Astrocyte of the hippocampus (primary cell): Measurements from ENCODE around the gene DNAI4.
A peak's percentile ranks its signal among the peaks of the same experiment; 100 is the strongest.

Source experiments
- DNase-seq: peaks from one replicate; pipeline ENCODE4 v3.0.0; 2011; ENCODE audit warnings: low read depth, low spot score

DNAI4 gene

DNA sequence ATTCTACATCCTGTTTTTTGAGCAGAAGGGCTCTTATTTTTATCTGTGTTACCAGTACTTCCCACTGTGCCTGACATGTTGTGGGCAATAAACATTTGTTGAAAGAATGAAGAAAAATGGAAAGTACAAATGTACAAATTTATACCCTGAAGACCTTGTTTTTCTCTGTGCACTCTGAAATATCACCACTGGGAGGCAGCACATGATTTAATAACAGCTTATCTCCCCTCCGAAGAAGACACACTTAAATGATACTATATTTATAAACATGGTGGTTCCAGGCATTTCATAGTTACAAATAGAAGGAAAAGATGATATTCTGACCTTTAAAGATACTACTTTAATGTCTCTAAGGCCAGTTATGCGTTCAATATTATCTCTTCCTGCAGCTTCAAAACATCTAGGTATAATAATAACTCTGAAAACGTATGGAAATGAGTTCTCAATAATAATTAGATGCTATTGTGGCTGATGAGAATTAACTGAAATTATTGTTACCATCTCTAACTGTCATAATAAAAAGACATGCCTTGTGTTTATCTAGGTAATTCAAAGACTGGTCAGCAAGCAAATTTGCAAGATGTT is 159.6 kb downstream of the DNAI4 start:
- peak; percentile 68 for DNase-seq
